Fibroblast of the aortic adventitia (primary cell): ENCODE measurements around the gene SMIM1. TPM values are rescaled to one million over a fixed set of nuclear protein-coding genes. Genes with fewer than 3 reads are reported as not detected.

Experiments
- DNase-seq: peaks from one replicate; pipeline ENCODE4 v3.0.0-alpha.2; 2010; ENCODE audit warnings: low read depth
- H3K4me3 ChIP-seq: 2 replicates; pipeline ENCODE4 v1.5.1; 2011; ENCODE audit warnings: low read depth, mild to moderate bottlenecking, control low read depth, low read length, moderate library complexity
- total RNA-seq: library from RNA; depleted of rRNA; stranded (reverse); fragments of >200 nt; gene quantifications from 2 replicates; pipeline ENCODE4 v1.2.3, GENCODE V29; 2012; ENCODE audit warnings: low replicate concordance
- TF ChIP-seq, protein P1 (sequence below): IDR thresholded peaks from 2 replicates; pipeline ENCODE4 v1.5.1; 2011; ENCODE audit warnings: mild to moderate bottlenecking, low read length, control low read depth, inconsistent platforms; ENCODE audit not compliant: insufficient read depth

SMIM1 gene
- total RNA-seq, 1 donor: not detected

DNA sequence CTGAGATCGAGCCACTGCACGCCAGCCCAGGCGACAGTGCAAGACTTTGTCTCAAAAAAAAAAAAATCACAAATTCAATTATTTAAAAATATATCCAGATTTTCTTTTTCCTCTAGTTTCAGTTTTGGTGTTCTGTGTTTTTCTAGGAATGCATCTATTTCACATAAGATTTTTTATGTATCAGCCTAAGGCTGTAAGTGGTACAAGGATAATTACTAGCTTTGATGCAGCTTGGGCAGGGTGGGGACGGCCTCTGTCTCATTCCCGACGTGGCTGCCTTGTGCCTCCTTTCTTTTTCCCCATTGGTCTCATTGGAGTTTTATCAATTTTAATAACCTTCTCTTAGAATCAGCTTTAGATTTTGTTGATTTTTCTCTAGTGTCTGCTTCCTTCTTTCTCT lies 13.4 kb upstream of the SMIM1 start:
- H3K4me3 ChIP-seq: no peak overlapping the region
- TF ChIP-seq, protein P1, sequence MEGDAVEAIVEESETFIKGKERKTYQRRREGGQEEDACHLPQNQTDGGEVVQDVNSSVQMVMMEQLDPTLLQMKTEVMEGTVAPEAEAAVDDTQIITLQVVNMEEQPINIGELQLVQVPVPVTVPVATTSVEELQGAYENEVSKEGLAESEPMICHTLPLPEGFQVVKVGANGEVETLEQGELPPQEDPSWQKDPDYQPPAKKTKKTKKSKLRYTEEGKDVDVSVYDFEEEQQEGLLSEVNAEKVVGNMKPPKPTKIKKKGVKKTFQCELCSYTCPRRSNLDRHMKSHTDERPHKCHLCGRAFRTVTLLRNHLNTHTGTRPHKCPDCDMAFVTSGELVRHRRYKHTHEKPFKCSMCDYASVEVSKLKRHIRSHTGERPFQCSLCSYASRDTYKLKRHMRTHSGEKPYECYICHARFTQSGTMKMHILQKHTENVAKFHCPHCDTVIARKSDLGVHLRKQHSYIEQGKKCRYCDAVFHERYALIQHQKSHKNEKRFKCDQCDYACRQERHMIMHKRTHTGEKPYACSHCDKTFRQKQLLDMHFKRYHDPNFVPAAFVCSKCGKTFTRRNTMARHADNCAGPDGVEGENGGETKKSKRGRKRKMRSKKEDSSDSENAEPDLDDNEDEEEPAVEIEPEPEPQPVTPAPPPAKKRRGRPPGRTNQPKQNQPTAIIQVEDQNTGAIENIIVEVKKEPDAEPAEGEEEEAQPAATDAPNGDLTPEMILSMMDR: no peak
- no peak for DNase-seq

DNA sequence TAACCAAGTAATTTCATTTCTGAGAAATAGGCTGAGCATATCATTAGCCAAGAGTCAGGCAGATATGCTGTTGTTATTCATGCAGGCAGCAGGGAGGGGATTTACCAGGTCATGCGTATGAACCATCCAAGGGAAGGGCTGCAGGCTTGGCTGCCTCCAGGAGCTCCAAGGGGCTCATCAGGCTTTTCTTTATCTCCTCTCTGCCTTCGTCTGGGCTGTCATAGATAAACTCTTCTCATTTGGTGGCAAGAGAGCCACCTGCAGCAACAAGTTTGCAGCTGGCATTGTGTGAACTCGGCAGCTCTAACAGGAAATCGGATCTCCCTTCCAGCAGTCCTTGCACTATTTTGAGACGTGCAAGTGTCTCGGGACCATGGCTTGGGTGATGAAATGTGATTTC lies 12.8 kb upstream of the SMIM1 start:
- TF ChIP-seq, protein P1: no peak
- no peak for DNase-seq
- no peak overlapping the region for H3K4me3 ChIP-seq

DNA sequence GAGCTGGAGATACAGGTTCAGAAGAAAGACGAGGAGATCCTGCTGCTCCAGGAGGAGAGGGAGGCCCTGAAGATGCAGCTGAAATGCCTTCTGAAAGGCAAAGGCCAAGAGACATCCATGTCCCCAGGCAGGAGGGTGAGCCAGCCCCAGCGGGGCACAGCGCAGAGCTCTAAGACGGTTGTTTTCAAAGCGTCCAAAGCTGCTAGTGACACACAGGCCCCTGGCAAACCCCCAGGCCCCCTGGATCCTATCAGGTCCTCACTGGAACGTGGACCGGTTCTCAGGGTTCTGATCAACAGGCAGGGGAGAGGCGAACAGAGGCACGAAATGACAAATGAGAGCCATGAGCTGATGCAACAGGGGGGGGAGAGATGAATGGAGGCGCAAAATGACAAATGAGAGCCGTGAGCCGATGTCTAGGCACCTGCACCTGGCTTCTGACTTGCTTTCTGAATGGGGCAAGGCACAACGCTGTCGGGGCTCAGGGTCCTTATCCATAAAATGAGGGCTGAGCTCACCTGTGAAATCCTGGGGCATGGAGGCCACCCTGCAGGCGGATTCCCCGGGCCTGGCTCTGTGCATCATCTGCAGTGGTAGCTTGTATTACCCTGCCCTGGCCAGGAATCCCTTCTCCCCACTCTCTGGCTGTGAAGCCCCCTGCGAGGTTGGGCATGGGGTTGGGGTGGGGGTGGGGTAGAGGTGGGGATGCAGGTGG lies 11.1 kb upstream of the SMIM1 start:
- H3K4me3 ChIP-seq: no peak overlapping the region
- TF ChIP-seq, protein P1: no peak
- DNase-seq: no peak

DNA sequence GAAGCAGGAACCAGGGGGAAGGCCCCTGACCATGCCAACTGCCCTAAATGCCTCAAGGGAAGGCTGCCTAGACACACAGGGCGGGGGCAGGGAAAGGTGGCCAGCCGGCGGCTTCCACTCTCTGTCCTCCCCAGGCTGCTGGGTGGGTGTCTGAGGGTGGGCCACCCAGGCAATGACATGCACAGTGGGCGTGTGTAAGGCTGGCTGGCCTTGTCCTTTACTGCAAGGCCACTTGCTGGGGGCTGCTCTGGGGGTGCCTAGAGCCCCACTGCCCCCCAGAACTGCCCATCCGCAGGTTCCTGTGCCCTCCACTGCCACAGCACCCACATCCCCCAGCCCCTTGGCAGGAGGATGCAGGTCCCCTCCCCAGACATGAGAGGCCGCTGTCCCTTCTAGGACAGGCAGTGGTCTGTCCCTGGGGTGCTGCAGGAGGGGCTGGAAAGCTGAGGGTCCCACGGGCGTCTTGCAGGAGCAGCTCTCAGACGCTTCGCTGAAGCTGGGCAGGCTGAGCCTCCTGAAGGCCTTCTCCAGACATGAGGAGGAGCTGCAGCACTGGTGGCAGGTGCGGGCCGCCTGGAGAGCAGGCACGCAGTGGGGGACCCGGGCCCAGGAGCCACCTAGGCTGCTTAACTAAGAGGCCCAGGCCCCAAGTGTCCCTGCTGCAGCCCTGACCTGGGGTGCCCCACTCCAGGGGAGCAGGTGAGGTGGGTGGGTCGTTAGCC lies 10.2 kb upstream of the SMIM1 start:
- no peak overlapping the region for H3K4me3 ChIP-seq
- DNase-seq: no peak
- TF ChIP-seq, protein P1: no peak

DNA sequence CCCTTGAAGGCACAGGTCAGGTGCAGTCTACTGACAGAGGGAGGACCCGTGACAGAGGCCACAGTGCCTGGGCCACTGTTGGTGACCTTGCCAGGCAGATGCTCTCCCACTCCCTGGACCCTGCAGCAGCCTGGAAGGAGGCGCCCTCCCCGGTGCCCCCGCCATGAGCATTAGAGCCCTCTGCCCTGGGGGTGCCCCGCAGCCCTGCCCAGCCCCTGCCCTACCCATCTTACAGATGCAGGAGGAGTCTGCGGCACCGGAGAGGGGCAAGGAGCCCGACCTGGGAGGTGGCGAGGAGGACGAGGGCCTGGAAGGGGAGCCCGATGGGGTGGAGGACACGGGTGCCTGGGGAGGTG lies 9.7 kb upstream of the SMIM1 start:
- DNase-seq: no peak
- no peak overlapping the region for H3K4me3 ChIP-seq
- TF ChIP-seq, protein P1: no peak

DNA sequence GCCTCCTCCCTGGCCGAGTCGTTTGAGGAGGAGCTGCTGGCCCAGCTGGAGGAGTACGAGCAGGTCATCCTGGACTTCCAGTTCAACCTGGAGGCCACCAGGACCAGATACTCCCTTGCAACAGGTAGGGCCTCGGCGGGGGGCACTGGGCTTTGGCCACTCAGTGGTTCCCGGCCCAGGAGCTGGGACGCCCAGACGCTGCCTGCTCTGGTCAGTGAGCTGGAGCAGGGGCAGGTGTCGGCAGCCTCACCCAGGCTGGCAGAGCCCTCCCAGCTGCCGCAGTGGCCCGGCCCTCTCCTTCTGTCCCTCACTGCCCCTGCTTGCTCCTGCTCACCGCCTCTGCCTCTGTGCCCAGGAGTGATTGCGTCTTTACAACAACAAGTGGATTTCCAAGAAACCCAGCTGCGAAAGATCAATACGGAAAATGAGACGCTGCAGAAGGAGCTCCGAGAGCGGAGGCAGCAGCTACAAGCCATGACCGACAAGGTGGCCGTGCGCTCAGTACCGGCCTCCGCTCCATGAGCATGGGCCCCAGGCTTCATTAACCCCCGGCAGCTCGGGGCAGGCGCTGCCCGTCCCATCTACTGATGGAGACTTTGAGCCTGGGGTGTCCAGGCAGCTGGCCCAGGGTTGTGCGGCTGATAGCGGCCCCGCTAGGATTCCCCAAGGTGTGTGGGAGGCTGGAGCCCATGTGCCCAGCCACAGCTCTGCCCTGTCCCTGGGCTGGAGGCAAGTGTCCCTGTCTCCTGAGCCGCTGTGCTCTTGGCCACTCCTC lies 9.0 kb upstream of the SMIM1 start:
- DNase-seq: no peak
- H3K4me3 ChIP-seq: no peak overlapping the region
- TF ChIP-seq, protein P1: no peak
